ENCODE measurements around the gene SV2C.

DNA sequence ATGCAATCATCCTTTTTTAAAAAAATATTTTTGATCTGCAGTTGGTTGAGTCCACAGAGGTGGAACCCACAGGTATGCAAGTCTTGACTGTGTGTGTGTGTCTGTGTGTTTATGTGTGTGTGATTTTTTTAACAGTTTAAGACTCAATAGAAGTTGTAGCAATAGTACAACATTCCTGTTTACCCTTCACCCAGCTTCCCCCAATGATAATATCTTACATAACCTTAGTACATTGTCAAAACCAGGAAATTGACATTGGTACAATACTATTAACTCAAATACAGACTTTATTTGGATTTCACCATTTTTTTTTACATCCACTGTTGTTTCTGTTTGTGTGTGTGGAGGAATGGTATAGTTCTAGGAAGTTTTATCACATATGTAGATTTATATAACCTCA, 81.8 kb downstream of the SV2C start:
- TF ChIP-seq, protein P1, sequence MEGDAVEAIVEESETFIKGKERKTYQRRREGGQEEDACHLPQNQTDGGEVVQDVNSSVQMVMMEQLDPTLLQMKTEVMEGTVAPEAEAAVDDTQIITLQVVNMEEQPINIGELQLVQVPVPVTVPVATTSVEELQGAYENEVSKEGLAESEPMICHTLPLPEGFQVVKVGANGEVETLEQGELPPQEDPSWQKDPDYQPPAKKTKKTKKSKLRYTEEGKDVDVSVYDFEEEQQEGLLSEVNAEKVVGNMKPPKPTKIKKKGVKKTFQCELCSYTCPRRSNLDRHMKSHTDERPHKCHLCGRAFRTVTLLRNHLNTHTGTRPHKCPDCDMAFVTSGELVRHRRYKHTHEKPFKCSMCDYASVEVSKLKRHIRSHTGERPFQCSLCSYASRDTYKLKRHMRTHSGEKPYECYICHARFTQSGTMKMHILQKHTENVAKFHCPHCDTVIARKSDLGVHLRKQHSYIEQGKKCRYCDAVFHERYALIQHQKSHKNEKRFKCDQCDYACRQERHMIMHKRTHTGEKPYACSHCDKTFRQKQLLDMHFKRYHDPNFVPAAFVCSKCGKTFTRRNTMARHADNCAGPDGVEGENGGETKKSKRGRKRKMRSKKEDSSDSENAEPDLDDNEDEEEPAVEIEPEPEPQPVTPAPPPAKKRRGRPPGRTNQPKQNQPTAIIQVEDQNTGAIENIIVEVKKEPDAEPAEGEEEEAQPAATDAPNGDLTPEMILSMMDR (optimal IDR thresholded peaks at IDR 0.05 in 1 of 3, IDR thresholded peaks at IDR 0.05 in 1 of 3, conservative IDR thresholded peaks at IDR 0.05 in 1 of 3; ENCODE audit: extremely low read depth in 1 of 3, insufficient read depth in 2 of 3, low read length in 3 of 3), result no peak
- TF ChIP-seq EZH2 (IDR thresholded peaks at IDR 0.05; ENCODE audit: low read length), result no peak

All from keratinocyte (primary cell).